NB4 (cell line): Measurements from ENCODE around the gene RAB11B.

ENCODE experiments used
- POLR2A ChIP-seq: IDR thresholded peaks from 2 replicates; pipeline ENCODE4 v1.6.1; 2011; ENCODE audit warnings: mild to moderate bottlenecking; ENCODE audit not compliant: insufficient read length; ENCODE audit errors: extremely low read depth
- TF ChIP-seq, protein P1 (sequence below): IDR thresholded peaks from 2 replicates; pipeline ENCODE4 v1.6.1; 2011; ENCODE audit warnings: low read depth, low read length
- TF ChIP-seq, protein P2 (sequence below): IDR thresholded peaks from one replicate; pipeline ENCODE4 v1.5.1; 2012; ENCODE audit warnings: low read depth, low read length

DNA sequence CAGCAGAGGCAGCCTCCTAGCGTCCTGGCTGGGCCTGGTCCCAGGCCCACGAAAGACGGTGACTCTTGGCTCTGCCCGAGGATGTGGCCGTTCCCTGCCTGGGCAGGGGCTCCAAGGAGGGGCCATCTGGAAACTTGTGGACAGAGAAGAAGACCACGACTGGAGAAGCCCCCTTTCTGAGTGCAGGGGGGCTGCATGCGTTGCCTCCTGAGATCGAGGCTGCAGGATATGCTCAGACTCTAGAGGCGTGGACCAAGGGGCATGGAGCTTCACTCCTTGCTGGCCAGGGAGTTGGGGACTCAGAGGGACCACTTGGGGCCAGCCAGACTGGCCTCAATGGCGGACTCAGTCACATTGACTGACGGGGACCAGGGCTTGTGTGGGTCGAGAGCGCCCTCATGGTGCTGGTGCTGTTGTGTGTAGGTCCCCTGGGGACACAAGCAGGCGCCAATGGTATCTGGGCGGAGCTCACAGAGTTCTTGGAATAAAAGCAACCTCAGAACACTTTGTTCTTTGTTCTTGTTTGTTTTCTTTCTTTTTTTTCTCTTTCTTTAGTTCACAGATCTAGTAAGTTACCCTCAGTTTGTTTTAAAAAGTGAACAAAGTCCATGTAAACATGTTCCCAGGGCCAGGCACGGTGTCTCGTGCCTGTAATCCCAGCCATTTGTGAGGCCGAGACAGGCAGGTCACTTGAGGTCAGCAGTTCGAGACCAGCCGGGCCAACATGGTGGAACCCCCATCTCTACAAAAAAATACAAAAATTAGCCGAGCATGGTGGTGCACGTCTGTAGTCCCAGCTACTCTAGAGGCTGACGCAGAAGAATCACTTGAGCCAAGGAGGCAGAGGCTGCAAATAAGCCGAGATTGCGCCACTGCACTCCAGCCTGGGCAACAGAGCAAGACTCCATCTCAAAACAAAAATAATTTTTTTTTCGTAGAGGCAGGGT is 16.0 kb upstream of the RAB11B start:
- TF ChIP-seq, protein P1, sequence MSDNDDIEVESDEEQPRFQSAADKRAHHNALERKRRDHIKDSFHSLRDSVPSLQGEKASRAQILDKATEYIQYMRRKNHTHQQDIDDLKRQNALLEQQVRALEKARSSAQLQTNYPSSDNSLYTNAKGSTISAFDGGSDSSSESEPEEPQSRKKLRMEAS: no peak
- TF ChIP-seq, protein P2, sequence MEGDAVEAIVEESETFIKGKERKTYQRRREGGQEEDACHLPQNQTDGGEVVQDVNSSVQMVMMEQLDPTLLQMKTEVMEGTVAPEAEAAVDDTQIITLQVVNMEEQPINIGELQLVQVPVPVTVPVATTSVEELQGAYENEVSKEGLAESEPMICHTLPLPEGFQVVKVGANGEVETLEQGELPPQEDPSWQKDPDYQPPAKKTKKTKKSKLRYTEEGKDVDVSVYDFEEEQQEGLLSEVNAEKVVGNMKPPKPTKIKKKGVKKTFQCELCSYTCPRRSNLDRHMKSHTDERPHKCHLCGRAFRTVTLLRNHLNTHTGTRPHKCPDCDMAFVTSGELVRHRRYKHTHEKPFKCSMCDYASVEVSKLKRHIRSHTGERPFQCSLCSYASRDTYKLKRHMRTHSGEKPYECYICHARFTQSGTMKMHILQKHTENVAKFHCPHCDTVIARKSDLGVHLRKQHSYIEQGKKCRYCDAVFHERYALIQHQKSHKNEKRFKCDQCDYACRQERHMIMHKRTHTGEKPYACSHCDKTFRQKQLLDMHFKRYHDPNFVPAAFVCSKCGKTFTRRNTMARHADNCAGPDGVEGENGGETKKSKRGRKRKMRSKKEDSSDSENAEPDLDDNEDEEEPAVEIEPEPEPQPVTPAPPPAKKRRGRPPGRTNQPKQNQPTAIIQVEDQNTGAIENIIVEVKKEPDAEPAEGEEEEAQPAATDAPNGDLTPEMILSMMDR: no peak
- TF ChIP-seq POLR2A: no peak
